GM12873 (cell line): ENCODE results near the gene ATE1.

ENCODE experiments used
- CTCF ChIP-seq: IDR thresholded peaks from 2 replicates; pipeline ENCODE4 v1.5.1; 2012; ENCODE audit warnings: low read depth, mild to moderate bottlenecking, moderate library complexity, low read length, control low read depth; ENCODE audit not compliant: insufficient read depth; ENCODE audit errors: missing control alignments

Gene ATE1

GRCh38 chr10:121828045-121828444 lies 99.8 kb downstream of the ATE1 start:
- TF ChIP-seq CTCF, result no peak

- TF ChIP-seq CTCF, result peak; percentile 74
These were observed 103.8 kb downstream of the ATE1 start for GRCh38 chr10:121823993-121824463.

GRCh38 chr10:121822724-121823123 lies 105.1 kb downstream of the ATE1 start:
- no peak for TF ChIP-seq CTCF

GRCh38 chr10:121822180-121822579 lies 105.7 kb downstream of the ATE1 start:
- no peak for TF ChIP-seq CTCF

GRCh38 chr10:121819049-121819448 lies 108.8 kb downstream of the ATE1 start:
- TF ChIP-seq CTCF, result no peak

GRCh38 chr10:121818599-121818998 lies 109.2 kb downstream of the ATE1 start:
- TF ChIP-seq CTCF, result no peak

- TF ChIP-seq CTCF, result no peak
These were observed 111.6 kb downstream of the ATE1 start for GRCh38 chr10:121816197-121816596.
